HPDE6-E6E7 (cell line): ENCODE measurements around the gene PTPN14.
A peak's percentile ranks its signal among the peaks of the same experiment; 100 is the strongest.

Source experiments
- DNase-seq: peaks from one replicate; pipeline ENCODE4 v3.0.0; 2011; ENCODE audit warnings: missing footprints; ENCODE audit errors: extremely low spot score

The PTPN14 gene

GRCh38 chr1:214429951-214430770 is 121.2 kb downstream of the PTPN14 start:
- DNase-seq = no peak

- DNase-seq = peak; percentile 82
Measured at GRCh38 chr1:214427871-214428277, 123.5 kb downstream of the PTPN14 start.

- no peak for DNase-seq
Measured at GRCh38 chr1:214426426-214426812, 125.0 kb downstream of the PTPN14 start.

GRCh38 chr1:214425716-214426425 is 125.5 kb downstream of the PTPN14 start:
- DNase-seq = no peak

- DNase-seq = no peak
Measured at GRCh38 chr1:214425101-214425500, 126.3 kb downstream of the PTPN14 start.

- no peak for DNase-seq
Measured at GRCh38 chr1:214423045-214423444, 128.4 kb downstream of the PTPN14 start.

GRCh38 chr1:214422137-214422671 is 129.2 kb downstream of the PTPN14 start:
- peak; percentile 59 for DNase-seq

- DNase-seq = no peak
Measured at GRCh38 chr1:214420833-214421232, 130.6 kb downstream of the PTPN14 start.

GRCh38 chr1:214420341-214420740 is 131.1 kb downstream of the PTPN14 start:
- DNase-seq = no peak

GRCh38 chr1:214419650-214420049 is 131.8 kb downstream of the PTPN14 start:
- DNase-seq = no peak

- no peak for DNase-seq
Measured at GRCh38 chr1:214418391-214418790, 133.0 kb downstream of the PTPN14 start.

GRCh38 chr1:214417545-214418210 is 133.7 kb downstream of the PTPN14 start:
- no peak for DNase-seq

- DNase-seq = no peak
Measured at GRCh38 chr1:214416858-214417257, 134.5 kb downstream of the PTPN14 start.

- no peak for DNase-seq
Measured at GRCh38 chr1:214416417-214416816, 135.0 kb downstream of the PTPN14 start.

- no peak for DNase-seq
Measured at GRCh38 chr1:214415131-214415530, 136.3 kb downstream of the PTPN14 start.

- no peak for DNase-seq
Measured at GRCh38 chr1:214414691-214415090, 136.7 kb downstream of the PTPN14 start.

- DNase-seq = no peak
Measured at GRCh38 chr1:214413315-214413714, 138.1 kb downstream of the PTPN14 start.

GRCh38 chr1:214404571-214405213 is 146.7 kb downstream of the PTPN14 start:
- DNase-seq = peak; percentile 84

- DNase-seq = no peak
Measured at GRCh38 chr1:214404154-214404553, 147.2 kb downstream of the PTPN14 start.

GRCh38 chr1:214403431-214403830 is 148.0 kb downstream of the PTPN14 start:
- DNase-seq = no peak

- no peak for DNase-seq
Measured at GRCh38 chr1:214402613-214403083, 148.8 kb downstream of the PTPN14 start.

- no peak for DNase-seq
Measured at GRCh38 chr1:214401666-214402065, 149.7 kb downstream of the PTPN14 start.
